ENCODE results near the gene OPN1LW.
"Not testable (repeated sequence)": the region's sequence is repeated elsewhere in the genome, so short reads cannot be mapped to it uniquely, and the experiment has no call there.

Gene OPN1LW

DNA sequence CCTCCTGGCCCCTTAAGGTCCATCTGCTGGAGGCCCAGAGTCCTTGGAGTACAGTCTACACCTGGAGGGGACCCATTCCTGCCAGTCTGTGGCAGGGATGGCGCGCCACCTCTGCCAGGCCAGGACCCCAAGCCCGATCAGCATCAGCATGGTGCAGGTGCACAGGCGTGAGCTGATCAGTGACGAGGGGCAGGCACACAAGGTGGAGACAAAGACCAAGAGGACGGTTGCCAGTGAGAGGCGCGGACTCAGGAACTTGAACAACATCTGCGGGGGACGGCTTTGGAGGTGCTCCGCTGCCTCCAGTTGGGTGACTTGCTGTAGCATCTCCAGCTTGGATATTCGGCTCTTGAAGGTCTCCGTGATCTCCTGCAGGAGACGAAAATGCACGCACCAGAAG, 15.3 kb downstream of the OPN1LW start:
- H3K36me3 Mint-ChIP-seq, H3K9me3 Mint-ChIP-seq, H3K4me1 Mint-ChIP-seq, H3K27ac Mint-ChIP-seq, H3K27me3 Mint-ChIP-seq, H3K4me3 Mint-ChIP-seq: not testable (repeated sequence)

DNA sequence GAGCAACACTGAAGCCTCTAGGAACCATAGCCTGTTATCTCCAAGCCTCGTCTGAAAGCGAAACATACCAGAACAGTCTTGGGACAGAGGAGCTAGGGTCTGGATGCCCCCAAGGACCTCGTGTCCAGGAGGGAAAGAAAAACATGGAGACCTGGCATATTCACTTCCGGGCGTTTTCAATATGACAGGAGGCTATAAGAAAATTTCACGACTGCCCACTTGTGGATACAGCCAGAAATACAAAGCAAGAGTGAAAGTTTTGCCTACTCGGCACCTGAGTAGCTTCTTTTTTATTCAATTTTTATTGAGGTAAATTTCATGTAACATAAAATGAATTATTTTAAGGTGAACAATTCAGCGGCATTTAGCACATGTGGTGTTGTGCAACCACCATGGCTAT, 20.9 kb downstream of the OPN1LW start:
- H3K27ac Mint-ChIP-seq, H3K27me3 Mint-ChIP-seq, H3K4me1 Mint-ChIP-seq, H3K9me3 Mint-ChIP-seq, H3K4me3 Mint-ChIP-seq, H3K36me3 Mint-ChIP-seq: not testable (repeated sequence)

DNA sequence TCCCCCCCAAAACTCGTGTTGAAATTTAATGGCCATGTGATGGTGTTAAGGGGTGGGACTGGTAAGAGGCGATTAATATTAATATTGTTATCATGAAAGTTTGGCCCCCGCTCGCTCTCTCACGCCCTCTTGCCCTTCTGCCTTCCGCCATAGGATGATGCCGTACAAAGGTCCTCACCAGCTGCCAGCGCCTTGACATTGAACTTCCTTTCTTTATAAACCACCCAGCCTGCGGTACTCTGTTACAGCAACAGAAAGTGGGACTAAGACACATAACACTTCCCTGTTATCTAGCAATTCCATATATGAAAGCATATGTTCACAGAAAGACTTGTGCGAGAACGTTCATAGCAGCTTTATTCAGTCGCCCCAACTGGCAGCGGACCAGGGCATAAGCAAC, 24.3 kb downstream of the OPN1LW start:
- H3K9me3 Mint-ChIP-seq, H3K4me1 Mint-ChIP-seq, H3K4me3 Mint-ChIP-seq, H3K27ac Mint-ChIP-seq, H3K27me3 Mint-ChIP-seq, H3K36me3 Mint-ChIP-seq: not testable (repeated sequence)

GRCh38 chrX:154172535-154172943, 28.5 kb downstream of the OPN1LW start:
- H3K9me3 Mint-ChIP-seq, H3K27me3 Mint-ChIP-seq, H3K4me3 Mint-ChIP-seq, H3K4me1 Mint-ChIP-seq, H3K36me3 Mint-ChIP-seq, H3K27ac Mint-ChIP-seq: not testable (repeated sequence)

- not testable (repeated sequence) for H3K36me3 Mint-ChIP-seq, H3K4me3 Mint-ChIP-seq, H3K9me3 Mint-ChIP-seq, H3K27ac Mint-ChIP-seq, H3K4me1 Mint-ChIP-seq, H3K27me3 Mint-ChIP-seq
These were observed 30.3 kb downstream of the OPN1LW start for GRCh38 chrX:154174356-154174755.

DNA sequence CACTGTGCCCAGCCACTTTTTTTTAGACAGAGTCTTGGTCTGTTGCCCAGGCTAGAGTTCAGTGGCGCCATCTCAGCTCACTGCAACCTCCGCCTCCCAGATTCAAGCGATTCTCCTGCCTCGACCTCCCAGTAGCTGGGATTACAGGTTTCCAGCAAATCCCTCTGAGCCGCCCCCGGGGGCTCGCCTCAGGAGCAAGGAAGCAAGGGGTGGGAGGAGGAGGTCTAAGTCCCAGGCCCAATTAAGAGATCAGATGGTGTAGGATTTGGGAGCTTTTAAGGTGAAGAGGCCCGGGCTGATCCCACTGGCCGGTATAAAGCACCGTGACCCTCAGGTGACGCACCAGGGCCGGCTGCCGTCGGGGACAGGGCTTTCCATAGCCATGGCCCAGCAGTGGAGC, 38.3 kb downstream of the OPN1LW start, which contains the start of gene OPN1MW:
TSS of gene OPN1MW (plus strand) at position 301 of the 400 bp plus-strand sequence. CDS start at position 383, 82 bp downstream.
- H3K27me3 Mint-ChIP-seq, H3K9me3 Mint-ChIP-seq, H3K4me1 Mint-ChIP-seq, H3K36me3 Mint-ChIP-seq, H3K4me3 Mint-ChIP-seq, H3K27ac Mint-ChIP-seq: not testable (repeated sequence)

- H3K4me3 Mint-ChIP-seq, H3K27me3 Mint-ChIP-seq, H3K36me3 Mint-ChIP-seq, H3K27ac Mint-ChIP-seq, H3K9me3 Mint-ChIP-seq, H3K4me1 Mint-ChIP-seq: not testable (repeated sequence)
These were observed 39.8 kb downstream of the OPN1LW start for GRCh38 chrX:154183794-154184193.

DNA sequence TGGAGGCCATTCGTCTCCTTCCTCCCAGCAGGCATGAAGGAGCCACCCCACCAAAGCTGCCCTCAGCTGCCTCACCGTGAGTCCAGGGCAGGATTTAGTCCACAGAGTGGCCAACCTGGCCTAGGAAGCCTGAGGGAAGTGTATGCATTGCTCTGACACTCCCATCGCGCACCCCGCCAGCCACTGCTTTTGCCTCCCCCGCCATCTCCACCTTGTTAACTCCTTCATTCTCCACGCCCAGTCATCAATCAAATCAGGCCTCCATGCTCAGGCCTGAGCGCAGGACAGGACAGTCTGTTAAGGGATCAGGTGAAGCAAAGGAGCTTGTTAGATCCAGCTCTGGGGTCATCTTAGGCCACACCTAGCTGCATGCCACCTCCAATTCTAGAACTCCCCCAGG, 48.8 kb downstream of the OPN1LW start:
- H3K27me3 Mint-ChIP-seq, H3K4me1 Mint-ChIP-seq, H3K9me3 Mint-ChIP-seq, H3K4me3 Mint-ChIP-seq, H3K27ac Mint-ChIP-seq, H3K36me3 Mint-ChIP-seq: not testable (repeated sequence)

DNA sequence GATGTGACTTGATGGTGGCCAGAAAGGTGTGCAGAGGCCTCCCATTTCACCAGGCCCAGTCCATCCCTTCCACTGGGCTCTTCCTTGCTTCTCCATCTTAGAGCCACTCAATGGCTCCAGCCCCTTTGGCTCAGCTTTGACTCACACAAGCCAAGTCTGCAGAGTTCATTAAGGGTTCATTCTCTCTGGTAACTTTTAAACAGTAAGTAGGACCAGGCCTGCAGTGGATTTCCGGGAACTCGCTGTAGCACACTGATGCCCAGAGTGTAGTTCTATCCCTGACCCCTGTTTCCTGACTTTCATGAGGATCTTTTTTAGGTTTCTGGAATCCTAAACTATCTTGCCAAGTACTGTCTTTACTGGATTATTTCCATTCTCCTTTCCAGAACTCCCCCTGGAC, 50.3 kb downstream of the OPN1LW start:
- not testable (repeated sequence) for H3K4me3 Mint-ChIP-seq, H3K27me3 Mint-ChIP-seq, H3K27ac Mint-ChIP-seq, H3K36me3 Mint-ChIP-seq, H3K9me3 Mint-ChIP-seq, H3K4me1 Mint-ChIP-seq

GRCh38 chrX:154196466-154196865, 52.4 kb downstream of the OPN1LW start:
- H3K27ac Mint-ChIP-seq, H3K4me1 Mint-ChIP-seq, H3K9me3 Mint-ChIP-seq, H3K27me3 Mint-ChIP-seq, H3K36me3 Mint-ChIP-seq, H3K4me3 Mint-ChIP-seq: not testable (repeated sequence)

Data from activated naive CD4-positive, alpha-beta T cell treated with anti-CD3 and anti-CD28 coated beads, Interleukin-2, amount 50 U/mL, for 24 hours (primary cell).